NCI-H1436 treated with DMSO at 0.1 percent for 48 hours (cell line): Measurements from ENCODE around the gene PBLD.

Experiments used
- DNase-seq: peaks from one replicate; lab custom pipeline; 2025; lab: John Stamatoyannopoulos, UW

PBLD gene

DNA sequence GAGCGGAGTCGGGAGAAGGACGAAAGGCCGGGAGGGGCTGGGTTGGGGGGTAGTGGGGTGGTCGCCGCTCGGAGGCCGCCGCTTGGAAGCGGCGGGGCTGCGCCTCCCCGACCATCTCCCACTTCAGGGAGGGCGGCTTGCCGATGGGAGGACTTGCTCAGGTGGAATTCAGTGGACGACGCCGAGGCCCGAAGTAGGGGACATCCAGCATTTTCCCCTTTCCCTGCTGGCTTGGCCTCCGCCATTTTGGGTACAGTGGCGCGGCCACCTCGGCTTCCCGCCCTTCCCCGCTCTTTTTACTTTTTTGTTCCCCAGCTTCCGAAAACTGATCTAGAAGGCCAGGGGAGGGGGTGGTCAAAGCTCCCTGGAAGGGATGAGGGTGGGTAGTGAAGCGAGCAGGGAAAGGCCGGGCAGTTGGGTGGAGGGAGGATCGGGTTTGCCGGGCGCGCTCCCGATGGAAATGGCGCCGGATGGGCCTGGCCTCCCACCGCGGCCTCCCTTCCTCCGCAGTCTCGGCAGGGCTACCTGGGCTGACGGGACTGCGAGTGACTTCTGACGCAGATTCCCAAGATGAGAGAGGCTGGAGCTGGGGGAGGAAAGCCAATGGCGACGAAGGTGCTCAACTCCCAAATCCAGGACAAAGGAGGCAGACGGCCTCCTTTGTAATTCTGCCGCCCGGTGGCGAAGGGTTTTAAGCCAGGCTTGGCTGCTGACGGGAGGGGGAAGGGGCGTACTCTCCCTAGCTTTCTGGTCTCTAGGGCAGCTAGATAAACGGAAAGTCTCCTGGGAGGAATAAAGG, at the start of gene PBLD:
Gene PBLD, minus strand, starts transcription at position 670 of the 799 bp plus-strand sequence. CDS start 26,084 bp downstream, outside the sequence.
- DNase-seq = peak; percentile 51

DNA sequence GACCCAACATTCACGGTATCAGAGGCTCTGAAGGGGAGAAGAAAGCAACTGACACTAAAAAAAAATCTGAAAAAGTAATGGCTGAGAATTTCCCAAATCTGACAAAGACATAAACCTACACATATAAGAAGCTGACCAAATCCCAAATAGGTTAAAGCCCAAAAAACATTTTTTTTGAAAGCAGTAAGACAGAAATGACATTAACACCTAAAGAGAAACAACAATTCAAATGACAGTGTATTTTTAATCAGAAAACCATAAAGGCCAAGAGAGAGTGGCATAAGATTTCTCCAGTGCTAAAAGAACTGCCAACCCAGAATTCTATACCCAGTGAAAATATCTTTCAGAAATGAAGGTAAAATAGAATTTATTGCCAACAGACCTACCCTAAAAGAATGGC, 38.9 kb upstream of the PBLD start:
- no peak for DNase-seq

DNA sequence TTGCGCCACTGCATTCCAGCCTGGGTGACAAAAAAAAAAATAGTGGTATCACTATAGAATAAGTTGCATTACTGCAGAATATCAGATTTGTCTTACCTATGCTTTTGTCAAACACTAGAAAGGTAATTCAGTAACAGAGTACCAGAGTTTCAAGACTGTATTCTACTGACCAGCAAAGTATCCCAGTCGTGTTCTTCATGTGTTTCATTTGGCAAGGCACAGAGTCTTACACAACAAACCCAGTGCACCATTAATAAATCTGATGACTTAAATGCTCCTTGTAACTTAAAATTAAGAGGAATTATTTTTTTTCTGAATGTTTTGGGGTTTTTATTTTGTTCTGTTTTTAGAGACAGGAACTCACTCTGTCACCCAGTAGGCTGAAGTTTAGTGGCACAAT, 34.4 kb upstream of the PBLD start:
- no peak for DNase-seq

DNA sequence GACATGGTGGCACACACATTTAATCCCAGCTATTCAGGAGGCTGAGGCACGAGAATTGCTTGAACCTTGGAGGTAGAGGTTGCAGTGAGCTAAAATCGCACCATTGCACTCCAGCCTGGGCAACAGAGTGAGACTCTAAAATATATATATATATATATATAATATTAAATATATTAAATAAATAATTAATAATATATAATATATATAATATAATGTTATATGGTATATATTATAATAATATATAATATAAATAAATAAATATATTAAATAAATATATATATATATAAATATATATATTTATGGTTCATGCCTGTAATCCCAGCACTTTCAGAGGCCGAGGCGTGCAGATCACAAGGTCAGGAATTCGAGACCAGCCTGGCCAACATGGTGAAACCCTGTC, 33.9 kb upstream of the PBLD start:
- DNase-seq = no peak

DNA sequence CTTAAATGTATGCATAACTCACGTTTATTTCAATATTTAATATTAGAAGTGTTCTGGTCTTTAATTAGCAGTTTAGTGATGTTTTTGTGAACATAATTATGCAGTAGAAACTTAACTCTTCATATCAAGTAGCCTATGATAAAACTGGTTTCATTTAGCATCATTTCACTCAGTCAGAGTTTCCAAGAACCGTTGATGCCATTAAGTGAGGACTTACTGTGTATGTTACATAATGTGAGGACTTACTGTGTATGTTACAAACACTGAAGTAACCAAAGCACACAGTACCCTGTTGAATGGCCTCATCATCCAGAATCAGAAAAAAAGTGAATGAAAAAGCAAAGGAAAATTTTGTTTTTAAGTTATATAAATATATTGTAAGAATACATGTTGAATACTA, 32.9 kb upstream of the PBLD start:
- DNase-seq = no peak

DNA sequence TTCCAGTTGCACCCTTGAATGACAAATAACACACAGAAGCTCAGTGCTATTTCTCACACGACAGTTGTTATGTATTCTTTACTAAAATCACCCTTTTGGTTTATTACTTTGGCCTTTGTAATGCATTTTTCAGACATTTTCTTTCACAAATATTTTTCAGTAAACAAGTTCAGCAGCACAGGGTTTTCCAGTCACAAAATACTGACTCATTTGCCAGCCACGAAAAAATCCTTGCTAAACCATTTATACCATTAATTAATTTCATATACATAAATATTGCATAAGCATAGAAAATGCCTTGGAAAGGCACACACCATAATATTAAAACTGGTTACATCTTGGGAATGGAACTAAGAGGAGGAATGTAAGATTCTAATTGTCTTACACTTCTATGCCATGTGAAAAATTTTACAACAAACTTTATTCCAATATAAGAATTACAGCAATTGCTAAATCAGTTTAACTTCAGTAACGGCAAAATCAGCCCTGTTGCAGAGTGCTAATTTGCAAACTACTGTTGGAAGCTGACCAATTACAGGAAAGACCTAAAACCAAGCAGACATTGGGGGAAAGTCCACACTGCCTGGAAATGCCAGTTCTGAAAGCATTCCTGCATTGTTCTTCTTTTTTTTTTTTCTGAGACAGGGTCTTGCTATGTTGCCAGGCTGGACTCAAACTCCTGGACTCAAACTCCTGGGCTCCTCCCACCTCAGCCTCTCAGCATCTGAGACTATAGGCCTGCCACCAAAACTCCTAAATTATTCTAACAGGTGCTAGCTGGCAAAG, 31.6 kb upstream of the PBLD start:
- no peak for DNase-seq

DNA sequence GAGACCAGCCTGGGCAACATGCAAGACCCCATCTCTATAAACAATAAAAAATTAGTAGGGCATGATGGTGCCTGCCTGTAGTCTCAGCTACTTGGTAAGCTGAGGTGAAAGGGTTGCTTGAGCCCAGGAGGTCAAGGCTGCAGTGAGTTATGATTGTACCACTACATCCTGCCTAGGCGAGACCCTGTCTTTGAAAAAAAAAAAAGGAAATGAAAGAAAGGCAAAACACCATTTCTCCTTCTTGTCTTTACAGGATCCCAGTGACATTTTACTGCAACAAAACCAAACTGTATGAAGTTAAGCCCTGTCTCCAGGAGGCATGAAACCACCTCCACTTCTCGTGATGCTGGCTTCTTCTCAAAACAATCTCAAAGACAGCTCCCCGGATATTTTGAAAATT, 29.9 kb upstream of the PBLD start:
- DNase-seq = no peak

DNA sequence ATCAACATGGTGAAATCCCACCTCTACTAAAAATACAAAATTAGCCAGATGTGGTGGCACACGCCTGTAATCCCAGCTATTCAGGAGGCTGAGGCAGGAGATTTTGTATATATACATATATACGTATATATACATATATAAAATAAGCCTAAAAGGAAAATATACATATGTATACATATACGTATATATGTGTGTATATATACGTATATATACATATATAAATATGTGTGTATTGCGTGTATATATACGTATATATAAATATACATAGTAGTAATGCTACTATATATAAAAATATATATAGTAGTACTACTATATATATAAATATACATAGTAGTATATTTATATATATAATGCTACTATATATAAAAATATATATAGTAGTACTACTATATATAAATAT, 26.5 kb upstream of the PBLD start:
- no peak for DNase-seq

DNA sequence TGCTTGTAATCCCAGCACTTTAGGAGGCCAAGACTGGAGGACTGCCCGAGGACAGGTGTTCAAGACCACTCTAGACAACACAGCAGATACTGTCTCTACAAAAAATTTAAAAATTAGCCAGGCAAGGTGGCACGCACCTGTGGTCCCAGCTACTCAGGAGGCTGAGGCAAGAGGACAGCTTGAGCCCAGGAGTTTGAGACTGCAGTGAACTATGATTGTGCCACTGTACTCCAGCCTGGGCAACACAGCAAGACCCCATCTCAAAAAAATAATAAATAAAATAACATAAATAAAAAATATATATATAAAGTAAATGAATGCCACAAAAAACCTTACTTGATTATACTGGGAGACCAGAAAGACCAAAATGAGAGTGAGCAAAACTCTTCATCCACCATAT, 20.8 kb upstream of the PBLD start:
- no peak for DNase-seq

DNA sequence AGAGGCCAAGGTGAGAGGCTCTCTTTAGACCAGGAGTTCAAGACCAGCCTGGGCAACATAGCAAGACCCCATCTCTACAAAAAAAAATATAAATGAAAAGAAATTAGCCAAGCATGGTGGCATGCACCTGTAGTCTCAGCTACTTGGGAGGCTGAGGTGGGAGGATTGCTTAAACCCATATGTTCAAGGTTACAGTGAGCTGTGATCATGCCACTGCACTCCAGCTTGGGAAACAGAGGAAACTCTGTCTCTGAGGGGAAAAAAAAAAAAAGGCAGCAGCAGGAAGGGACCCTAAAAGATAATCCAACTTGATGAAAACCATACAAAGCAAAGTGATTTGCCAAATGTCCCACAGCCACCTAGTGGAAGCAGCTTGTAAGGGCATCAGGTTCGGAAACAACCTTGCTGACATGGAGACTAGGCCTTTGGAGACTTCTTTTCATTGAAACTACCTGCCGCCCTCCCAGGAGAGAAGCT, 15.6 kb upstream of the PBLD start:
- DNase-seq = no peak

GRCh38 chr10:68346774-68347173, 14.0 kb upstream of the PBLD start:
- DNase-seq = no peak

GRCh38 chr10:68345621-68346020, 12.9 kb upstream of the PBLD start:
- no peak for DNase-seq

DNA sequence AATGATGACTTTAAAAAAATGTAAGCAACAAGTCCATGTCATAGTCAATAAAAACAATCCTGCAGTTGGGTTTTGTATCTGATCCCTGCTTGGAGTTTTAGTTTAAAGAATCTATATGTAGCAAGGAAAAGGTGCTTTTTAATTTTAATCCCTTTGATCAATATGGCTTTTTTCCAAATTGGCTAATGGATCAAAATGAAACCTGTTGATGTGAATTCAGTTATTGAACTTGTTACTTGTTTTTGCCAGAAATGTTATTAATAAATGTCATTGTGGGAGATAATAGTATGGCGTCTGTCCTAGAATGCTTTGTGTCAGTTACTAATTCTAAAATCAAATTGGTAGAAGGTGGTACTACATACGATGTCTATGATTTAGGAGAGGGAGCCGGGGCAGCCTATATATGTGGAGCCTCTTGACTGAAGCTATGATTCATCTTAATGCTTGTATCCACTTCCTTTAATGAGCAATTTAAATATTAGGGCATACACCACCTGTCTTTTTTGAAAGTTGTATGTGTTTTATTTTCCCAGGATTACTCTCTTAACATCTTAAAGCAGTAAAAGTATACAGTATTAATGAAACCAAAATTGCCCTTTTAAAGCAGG, 10.3 kb upstream of the PBLD start:
- DNase-seq = no peak

DNA sequence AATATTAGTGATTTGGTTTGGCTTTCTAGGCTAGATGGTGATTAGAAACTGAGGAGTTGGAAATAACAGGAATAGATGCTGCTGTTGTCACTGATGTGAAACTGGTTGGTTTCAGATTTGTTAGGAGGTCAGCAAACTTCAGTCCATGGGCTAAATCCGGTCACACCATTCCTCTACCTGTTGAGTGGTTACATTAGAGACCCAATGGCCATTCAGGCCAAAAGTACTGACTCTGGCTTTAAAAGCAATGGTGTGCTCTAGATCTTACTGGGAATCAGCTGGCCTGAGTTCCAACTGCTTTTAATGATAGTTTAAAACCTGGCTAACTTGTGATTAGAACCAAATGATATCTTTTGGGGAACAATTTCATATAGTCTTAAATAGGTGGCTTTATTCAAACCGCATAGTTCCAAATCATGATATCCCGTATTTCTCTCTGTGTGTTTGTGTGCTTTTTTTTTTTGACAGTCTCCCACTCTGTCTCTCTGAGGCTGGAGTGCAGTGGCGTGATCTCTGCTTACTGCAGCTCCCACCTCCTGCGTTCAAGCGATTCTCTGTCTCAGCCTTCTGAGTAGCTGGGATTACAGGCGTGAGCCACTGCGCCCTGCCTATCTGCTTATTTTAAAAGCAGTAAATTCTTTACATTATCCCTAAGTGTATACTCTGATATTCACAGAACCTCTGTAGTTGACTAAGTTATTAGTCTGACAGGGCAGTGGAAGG, 7.8 kb upstream of the PBLD start:
- no peak for DNase-seq

- DNase-seq = no peak
These were observed 4.1 kb upstream of the PBLD start for GRCh38 chr10:68336754-68337351.

DNA sequence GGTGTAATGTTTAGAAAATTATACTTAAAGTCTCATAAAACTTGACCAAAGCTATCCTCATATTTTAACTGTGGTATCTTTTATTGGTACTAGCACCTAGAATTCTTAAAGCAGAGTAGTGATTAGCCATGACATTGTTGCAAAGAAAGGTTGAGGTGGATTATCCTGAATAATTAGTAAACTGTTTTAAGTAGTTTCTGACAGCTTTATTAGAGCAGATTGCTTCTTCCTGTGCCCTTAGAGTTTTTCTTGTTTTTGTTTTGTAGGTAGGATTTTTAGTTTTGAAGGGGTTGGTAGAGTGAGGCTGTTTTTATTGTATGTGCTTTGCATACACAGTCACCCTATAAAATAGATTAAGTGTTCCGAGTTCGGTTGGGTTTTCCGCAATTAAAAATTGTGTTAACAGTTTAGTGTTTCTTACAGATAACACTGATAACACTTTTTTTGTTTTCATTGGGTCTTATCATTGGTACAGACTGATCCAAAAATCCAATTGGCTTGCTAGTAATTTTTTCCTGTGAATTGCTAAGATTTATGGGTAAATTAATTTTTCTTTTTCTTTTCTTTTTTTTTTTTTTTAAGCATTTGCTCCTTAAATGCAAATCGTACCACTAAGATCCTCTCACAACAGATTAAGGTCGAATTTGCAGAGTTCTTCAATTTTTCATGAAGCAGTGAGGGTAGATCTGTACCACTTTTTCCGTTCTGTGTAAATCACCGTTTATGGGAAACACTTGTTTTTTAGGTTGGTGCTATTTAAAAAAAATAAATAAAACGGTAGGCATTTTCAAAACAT, 2.1 kb upstream of the PBLD start:
- DNase-seq = no peak

DNA sequence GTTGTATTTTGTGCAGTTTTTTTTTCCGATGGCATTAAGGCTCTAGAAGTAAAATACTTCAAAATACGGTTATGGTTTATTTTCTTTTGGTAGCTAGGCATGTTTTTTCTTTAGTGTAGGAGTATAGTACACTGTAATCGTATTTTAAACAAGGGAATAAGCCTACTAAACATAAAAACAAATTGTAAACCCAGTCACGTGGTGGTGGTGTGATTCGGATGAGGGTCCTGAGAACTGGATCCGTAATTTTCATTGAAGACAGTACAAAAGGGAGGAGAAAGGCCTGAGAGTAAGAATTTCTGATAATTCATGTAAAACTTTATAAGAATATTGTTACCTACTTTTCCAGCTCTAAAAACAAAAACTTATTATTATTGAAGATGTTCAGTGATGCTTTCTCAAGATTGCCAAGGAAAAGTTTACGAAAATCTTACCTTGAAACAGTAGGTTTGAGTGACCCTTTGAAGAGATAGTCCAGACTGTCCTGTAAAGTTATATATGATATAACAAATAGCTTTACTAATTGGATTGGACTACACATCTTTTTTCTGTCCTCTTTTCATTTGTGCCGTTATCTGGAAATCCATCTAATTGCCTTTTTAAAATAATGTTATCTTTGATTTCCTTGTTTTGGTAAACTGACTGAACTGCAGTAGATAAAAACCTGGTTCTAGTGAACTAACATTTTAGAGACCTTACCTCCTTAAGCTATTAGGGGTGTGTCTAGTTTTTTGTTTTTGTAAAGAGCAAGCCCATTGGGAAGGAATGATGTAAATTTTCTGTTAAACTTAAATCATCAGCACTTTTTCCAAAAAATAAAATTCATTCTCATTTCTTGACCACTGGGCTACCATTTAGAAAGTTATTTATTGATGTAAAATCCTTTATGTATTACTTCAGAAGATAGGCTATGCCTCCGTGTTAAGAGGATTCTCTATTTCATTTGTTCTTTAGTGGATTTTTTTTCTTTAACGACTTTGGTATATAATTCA, 1.0 kb upstream of the PBLD start:
- DNase-seq = no peak

- DNase-seq = no peak
These were observed 299 bp upstream of the PBLD start for GRCh38 chr10:68333058-68333395.

GRCh38 chr10:68331455-68332258, 1.1 kb downstream of the PBLD start, which contains the start of gene HNRNPH3:
TSS of gene HNRNPH3 (plus strand) at chr10:68332064. CDS start at chr10:68337222, 5,158 bp downstream.
- DNase-seq = peak; percentile 90
